ENCODE data around the gene TYW3. TPM values are rescaled to one million over a fixed set of nuclear protein-coding genes. Genes with fewer than 3 reads are reported as not detected.

Gene TYW3
- total and polyA plus RNA-seq, 2 of the 4 experiments (the other 2 are of a cell fraction), result 9.3 to 16.5 TPM

GRCh38 chr1:74703386-74704182 lies 29.4 kb upstream of the TYW3 start:
- H3K14ac ChIP-seq (replicated peaks; ENCODE audit: low read depth, low read length), result no peak overlapping the region
- no peak for TF ChIP-seq RCOR1 (IDR thresholded peaks at IDR 0.05; ENCODE audit: insufficient replicate concordance, low read length)
- TF ChIP-seq ELK1 (IDR thresholded peaks at IDR 0.05; ENCODE audit: borderline replicate concordance, low read depth, low read length), result no peak
- no peak for TF ChIP-seq BHLHE40 (IDR thresholded peaks at IDR 0.05; ENCODE audit: low read depth, low read length)
- no peak for TF ChIP-seq MXI1 (IDR thresholded peaks at IDR 0.05; ENCODE audit: borderline replicate concordance, low read depth, low read length)
- TF ChIP-seq RFX5 (IDR thresholded peaks at IDR 0.05; ENCODE audit: low read depth, low read length), result no peak
- no peak for TF ChIP-seq CTCF (conservative IDR thresholded peaks at IDR 0.05; ENCODE audit: low read depth, low read length)
- no peak for TF ChIP-seq POLR2A (IDR thresholded peaks at IDR 0.05; ENCODE audit: low read depth, low read length)
- TF ChIP-seq MAZ (IDR thresholded peaks at IDR 0.05; ENCODE audit: borderline replicate concordance, low read depth, low read length), result no peak
- TF ChIP-seq CEBPB (IDR thresholded peaks at IDR 0.05; ENCODE audit: low read depth, low read length), result no peak
- no peak for TF ChIP-seq FOS (IDR thresholded peaks at IDR 0.05; ENCODE audit: low read depth, low read length)
- TF ChIP-seq MAFK (IDR thresholded peaks at IDR 0.05; ENCODE audit: low read depth, low read length), result no peak
- no peak for TF ChIP-seq NFE2L2 (IDR thresholded peaks at IDR 0.05; ENCODE audit: low read depth, low read length)
- TF ChIP-seq SMC3 (IDR thresholded peaks at IDR 0.05; ENCODE audit: low read depth, low read length), result no peak
- no peak for TF ChIP-seq CHD1 (IDR thresholded peaks at IDR 0.05; ENCODE audit: low read depth, low read length)
- TF ChIP-seq RAD21 (IDR thresholded peaks at IDR 0.05; ENCODE audit: low read length), result no peak

More at GRCh38 chr1:74703386-74704182, 29.4 kb upstream of the TYW3 start:
- H3K9me3 ChIP-seq (ENCODE audit: control insufficient read depth, insufficient read depth, low read length), result no peaks in the 10 kb centered on the region
- peaks cover 3% of the 10 kb centered on the region; the same call in 1 of the 2 replicates for H3K36me3 ChIP-seq (ENCODE audit: control insufficient read depth, insufficient read depth, low read length)
- WGBS, 2 experiments (ENCODE audit: extremely low coverage in 2 of 2, insufficient read length in 1 of 2), result 100% methylated on average over 2 of the region's 6 CpGs; no CpG with 5 or more reads in 1 of the 2 experiments
- ChIA-PET POLR2A (ENCODE audit: unreplicated experiment) (no interaction called here), CTCF (interaction anchor here (1.1 kb wide), 1 partner anchor 13 kb away, joined by 3 read pairs; no protein-coding TSS in a partner anchor)
- H3K9me1 ChIP-seq (ENCODE audit: insufficient read depth, low read length), result no peaks in the 10 kb centered on the region
- no peak overlapping the region for H2AK9ac ChIP-seq (replicated peaks; ENCODE audit: low read depth, low read length, poor library complexity)
- H2AK5ac ChIP-seq (ENCODE audit: low read depth, low read length), result no peak overlapping the region
- H4K8ac ChIP-seq (ENCODE audit: low read depth in 2 of 2, low read length in 2 of 2), result no peak overlapping the region
- no peak overlapping the region for H2AFZ ChIP-seq (replicated peaks; ENCODE audit: low read length, poor library complexity)
- no peak overlapping the region for H3K4me3 ChIP-seq (ENCODE audit: insufficient read depth, low read depth, low read length)
- no peaks in the 10 kb centered on the region for H3K79me1 ChIP-seq (ENCODE audit: low read depth in 1 of 2, low read length in 2 of 2)
- DNase-seq, result no peak
- no peak overlapping the region for H3K4me2 ChIP-seq (ENCODE audit: low read depth, low read length)
- BruUV-seq (replicated peaks), result no TSS peak
- no peak overlapping the region for H4K91ac ChIP-seq (ENCODE audit: insufficient read depth, low read depth, low read length)
- no peak overlapping the region for H3K23ac ChIP-seq (ENCODE audit: low read depth, low read length)
- H4K20me1 ChIP-seq (ENCODE audit: insufficient read depth, low read length), result no peaks in the 10 kb centered on the region
- H3K9ac ChIP-seq (ENCODE audit: low read depth, low read length), result no peak overlapping the region
- H3K18ac ChIP-seq (ENCODE audit: low read depth, low read length), result no peak overlapping the region
- no peak for ATAC-seq (ENCODE audit: low read depth)
- intact Hi-C loops (cut with micrococcal nuclease), result no loop called here
- H3K27ac ChIP-seq (ENCODE audit: insufficient read depth, low read length), result no peak overlapping the region
- dilution Hi-C loops (cut with HindIII; ENCODE audit: low sequenced_read_pairs, unreplicated experiment), result no loop called here
- in situ Hi-C loops (cut with MboI; ENCODE audit: low sequenced_read_pairs), result no loop called here
- no peak overlapping the region for H2BK5ac ChIP-seq (ENCODE audit: low read depth, low read length, poor library complexity, severe bottlenecking)
- H4K5ac ChIP-seq (ENCODE audit: low read depth, low read length), result no peak overlapping the region
- H3K56ac ChIP-seq (ENCODE audit: extremely low read depth, insufficient read depth, low read length), result no peak overlapping the region
- H2BK20ac ChIP-seq (ENCODE audit: low read depth, low read length), result no peak overlapping the region
- no peak overlapping the region for H2BK15ac ChIP-seq (ENCODE audit: low read depth, low read length)
- H3K4me1 ChIP-seq (ENCODE audit: control insufficient read depth, insufficient read depth, low read length), result no peaks in the 10 kb centered on the region
- no peak overlapping the region for H3K4ac ChIP-seq (ENCODE audit: low read depth, low read length)
- H2BK120ac ChIP-seq (ENCODE audit: low read depth, low read length), result no peak overlapping the region
- no peaks in the 10 kb centered on the region for H3K27me3 ChIP-seq (ENCODE audit: control insufficient read depth, insufficient read depth, low read length)

Data from IMR-90 (cell line).